HUES48 (cell line): Measurements from ENCODE around the gene OASL.

Experiments
- H3K27ac ChIP-seq: one replicate; pipeline ENCODE4 v1.7.0; 2013; ENCODE audit warnings: low read depth, low read length, inconsistent platforms
- H3K27me3 ChIP-seq: 2 replicates; pipeline ENCODE4 v1.6.1; 2013; ENCODE audit warnings: mild to moderate bottlenecking, low read length; ENCODE audit not compliant: control insufficient read depth, insufficient read depth
- H3K36me3 ChIP-seq: 2 replicates; pipeline ENCODE4 v1.6.1; 2013; ENCODE audit warnings: low read length; ENCODE audit not compliant: control insufficient read depth, insufficient read depth
- H3K4me1 ChIP-seq: 2 replicates; pipeline ENCODE4 v1.6.1; 2013; ENCODE audit warnings: mild to moderate bottlenecking, low read length; ENCODE audit not compliant: control insufficient read depth, insufficient read depth
- H3K4me3 ChIP-seq: 2 replicates; pipeline ENCODE4 v1.5.1; 2013; ENCODE audit warnings: mild to moderate bottlenecking, low read depth, low read length
- H3K9ac ChIP-seq: 2 replicates; pipeline ENCODE4 v1.6.1; 2013; ENCODE audit warnings: mild to moderate bottlenecking, low read depth, low read length, moderate library complexity
- H3K9me3 ChIP-seq: 2 replicates; pipeline ENCODE4 v1.6.1; 2013; ENCODE audit warnings: low read length; ENCODE audit not compliant: control insufficient read depth, insufficient read depth

Gene OASL

DNA sequence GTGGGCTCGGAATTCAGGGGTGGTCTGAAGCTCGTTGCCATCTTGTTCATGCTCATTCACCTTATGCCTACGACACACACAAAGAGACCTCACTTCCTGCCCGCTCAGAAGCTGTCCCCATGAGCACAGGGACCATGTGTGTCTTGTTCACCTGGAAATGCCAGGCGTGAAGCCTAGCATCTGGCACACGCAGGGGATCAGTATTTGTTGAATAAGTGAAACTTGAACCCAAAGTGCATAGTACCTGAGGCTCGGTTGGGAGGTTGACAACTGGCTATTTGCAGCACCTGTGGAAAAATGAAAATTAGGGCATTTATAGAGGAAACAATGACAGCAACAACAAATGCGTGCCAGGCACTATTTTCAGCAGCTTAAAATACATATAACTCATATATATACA, 28.2 kb downstream of the OASL start:
- Histone ChIP-seq H3K27me3 (no peaks in the 10 kb centered on the region), H3K9me3 (no peaks in the 10 kb centered on the region), H3K36me3 (peaks cover 65% of the 10 kb centered on the region), H3K27ac (no peak overlapping the region), H3K9ac (no peak overlapping the region), H3K4me3 (no peak overlapping the region), H3K4me1 (peaks cover 6% of the 10 kb centered on the region; the same call in 1 of the 2 replicates)

DNA sequence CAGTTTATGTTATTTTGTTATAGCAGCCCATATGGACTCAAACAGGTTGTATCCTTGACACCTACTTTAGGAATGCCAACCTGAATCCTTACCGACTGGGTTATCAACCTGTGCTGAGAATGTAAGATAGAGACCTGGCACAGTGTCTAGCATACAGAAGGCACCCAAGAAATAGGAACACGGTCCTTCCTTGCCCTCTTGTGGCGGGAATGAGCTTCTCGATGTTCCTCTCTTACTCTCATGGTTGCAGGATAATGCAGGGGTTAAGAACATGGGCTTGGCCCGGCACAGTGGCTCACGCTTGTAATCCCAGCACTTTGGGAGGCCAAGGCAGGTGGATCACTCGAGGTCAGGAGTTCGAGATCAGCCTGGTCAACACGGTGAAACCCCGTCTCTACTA, 29.3 kb downstream of the OASL start:
- Histone ChIP-seq H3K4me3 (no peak overlapping the region), H3K27me3 (no peaks in the 10 kb centered on the region), H3K9me3 (no peaks in the 10 kb centered on the region), H3K9ac (no peak overlapping the region), H3K36me3 (peaks cover 67% of the 10 kb centered on the region), H3K27ac (no peak overlapping the region), H3K4me1 (no peaks in the 10 kb centered on the region)

DNA sequence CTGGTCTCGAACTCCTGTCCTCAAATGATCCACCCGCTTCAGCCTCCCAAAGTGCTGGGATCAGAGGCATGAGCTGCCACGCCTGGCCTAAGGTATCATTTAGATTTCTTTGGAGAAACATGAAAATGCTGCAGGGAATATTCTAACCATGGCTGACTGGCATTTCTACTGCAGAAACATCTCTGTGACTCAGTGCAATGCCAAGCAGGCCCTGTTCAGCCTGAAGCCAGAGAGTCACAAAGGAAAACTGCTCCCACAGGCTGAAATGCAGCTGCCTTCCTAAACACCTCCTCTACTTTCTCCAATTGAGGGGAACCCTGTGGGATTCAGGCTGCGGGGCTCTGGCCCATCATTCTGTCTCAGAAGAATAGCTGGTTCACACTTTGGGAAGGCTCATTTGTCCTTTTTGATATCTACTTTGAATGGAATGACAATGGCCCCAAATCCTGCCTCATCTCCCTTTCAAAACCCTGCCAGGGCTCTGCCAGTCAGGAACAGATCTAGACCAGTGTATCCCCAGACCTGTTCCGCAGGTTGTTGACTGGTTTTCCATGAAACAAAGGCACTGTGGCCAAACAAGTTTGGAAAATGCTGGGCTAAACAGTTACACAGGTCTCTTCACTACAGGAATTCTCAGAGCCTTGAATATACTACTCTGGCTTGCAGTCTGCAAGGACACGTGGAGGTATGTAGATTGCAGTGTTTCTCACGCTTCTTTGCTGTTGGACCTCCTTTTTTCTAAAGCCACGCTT, 30.5 kb downstream of the OASL start:
- Histone ChIP-seq H3K9ac (no peak overlapping the region), H3K4me3 (no peak overlapping the region), H3K9me3 (no peaks in the 10 kb centered on the region), H3K4me1 (no peaks in the 10 kb centered on the region), H3K27ac (no peak overlapping the region), H3K36me3 (peaks cover 76% of the 10 kb centered on the region), H3K27me3 (no peaks in the 10 kb centered on the region)

DNA sequence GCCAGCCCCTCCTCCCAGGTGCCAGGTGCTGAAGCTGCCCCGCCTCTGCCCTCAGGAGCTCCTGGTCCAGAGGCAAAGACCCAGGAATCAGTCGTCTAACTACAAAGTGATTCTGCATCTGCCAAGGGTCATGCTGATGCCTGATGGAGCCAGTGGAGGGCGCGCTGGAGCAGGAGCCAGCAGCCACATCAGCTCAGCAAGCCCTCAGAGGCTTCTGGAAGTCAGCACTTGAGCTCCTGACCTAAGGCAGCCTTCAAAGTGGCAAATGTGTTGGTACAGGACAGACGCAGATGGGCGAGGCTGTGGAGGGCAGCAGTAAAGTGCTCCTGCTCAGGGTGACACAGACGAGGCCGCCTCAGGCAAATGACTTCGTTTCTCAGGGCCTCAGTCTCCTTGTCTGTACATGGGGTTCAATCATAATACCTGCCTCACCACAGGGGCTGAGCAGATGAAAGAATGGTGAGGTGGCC, 33.7 kb downstream of the OASL start:
- Histone ChIP-seq H3K4me3 (no peak overlapping the region), H3K27me3 (no peaks in the 10 kb centered on the region), H3K36me3 (peaks cover 74% of the 10 kb centered on the region), H3K9me3 (no peaks in the 10 kb centered on the region), H3K27ac (no peak overlapping the region), H3K4me1 (no peaks in the 10 kb centered on the region), H3K9ac (no peak overlapping the region)

DNA sequence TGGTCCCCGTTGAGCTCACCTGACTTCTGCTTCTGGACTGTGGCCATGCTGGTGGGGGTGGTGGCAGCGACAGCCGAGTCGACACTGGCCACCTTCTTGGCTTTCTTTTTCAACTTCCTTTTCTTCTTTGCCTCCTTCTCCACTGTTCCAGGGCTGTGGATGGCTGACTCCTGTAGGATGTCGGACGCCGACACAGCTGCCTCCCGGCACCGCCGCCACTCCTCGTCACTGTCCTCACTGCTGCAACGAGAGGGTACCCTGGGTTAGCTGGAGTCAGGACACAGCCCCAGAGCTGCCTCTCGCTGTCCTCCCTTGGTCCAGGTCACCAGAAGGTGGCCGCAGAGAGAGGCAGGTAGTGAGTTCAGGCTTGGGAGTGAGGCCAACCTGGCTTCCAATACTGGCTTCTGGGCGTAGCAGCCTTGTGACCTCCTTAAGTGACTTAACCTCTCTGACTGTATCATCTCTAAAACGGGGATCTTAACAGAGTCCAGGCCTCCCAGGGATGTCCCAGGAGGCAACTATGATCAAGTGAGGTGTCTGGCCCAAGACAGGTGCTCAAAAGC, 34.7 kb downstream of the OASL start:
- Histone ChIP-seq H3K9ac (no peak overlapping the region), H3K27me3 (no peaks in the 10 kb centered on the region), H3K9me3 (no peaks in the 10 kb centered on the region), H3K27ac (no peak overlapping the region), H3K4me1 (0 out of 2 replicates have a peak, but pooled peaks cover 3% of the 10 kb centered on the region), H3K36me3 (peaks cover 67% of the 10 kb centered on the region), H3K4me3 (no peak overlapping the region)

DNA sequence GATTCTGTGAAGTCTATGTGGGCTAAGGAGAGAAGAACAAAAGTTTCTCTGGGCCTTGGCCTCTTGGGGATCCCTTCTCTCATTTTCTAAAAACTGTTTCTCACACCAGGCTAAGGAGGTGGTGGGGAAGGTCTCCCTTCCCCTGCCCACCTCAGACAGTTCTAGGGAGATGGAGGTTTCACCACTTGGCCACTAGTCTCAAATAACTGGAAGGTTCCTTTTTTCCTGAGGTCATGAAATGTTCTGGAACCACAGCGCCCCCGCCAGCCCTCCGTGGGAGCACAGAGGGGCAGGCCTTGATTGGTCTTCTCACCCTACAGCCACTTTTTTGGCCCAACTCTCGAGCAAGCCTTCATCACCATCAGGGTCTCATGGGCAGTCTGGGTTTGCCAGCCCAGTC, 35.4 kb downstream of the OASL start:
- Histone ChIP-seq H3K4me1 (0 out of 2 replicates have a peak, but pooled peaks cover 3% of the 10 kb centered on the region), H3K27me3 (no peaks in the 10 kb centered on the region), H3K9me3 (no peaks in the 10 kb centered on the region), H3K27ac (no peak overlapping the region), H3K9ac (no peak overlapping the region), H3K4me3 (no peak overlapping the region), H3K36me3 (peaks cover 60% of the 10 kb centered on the region)

DNA sequence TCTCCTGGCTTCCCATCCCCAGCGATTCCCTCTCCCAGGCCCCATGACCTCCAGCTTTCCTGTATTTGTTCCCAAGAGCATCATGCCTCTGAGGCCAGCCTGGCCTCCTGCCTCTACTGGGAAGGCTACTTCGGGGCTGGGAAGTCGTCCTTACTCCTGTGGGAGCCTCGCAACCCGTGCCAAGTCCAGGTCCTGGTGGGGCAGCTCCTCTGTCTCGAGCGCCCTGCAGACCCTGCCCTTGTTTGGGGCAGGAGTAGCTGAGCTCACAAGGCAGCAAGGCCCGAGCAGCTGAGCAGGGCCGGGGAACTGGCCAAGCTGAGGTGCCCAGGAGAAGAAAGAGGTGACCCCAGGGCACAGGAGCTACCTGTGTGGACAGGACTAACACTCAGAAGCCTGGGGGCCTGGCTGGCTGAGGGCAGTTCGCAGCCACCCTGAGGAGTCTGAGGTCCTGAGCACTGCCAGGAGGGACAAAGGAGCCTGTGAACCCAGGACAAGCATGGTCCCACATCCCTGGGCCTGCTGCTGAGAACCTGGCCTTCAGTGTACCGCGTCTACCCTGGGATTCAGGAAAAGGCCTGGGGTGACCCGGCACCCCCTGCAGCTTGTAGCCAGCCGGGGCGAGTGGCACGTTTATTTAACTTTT, 37.1 kb downstream of the OASL start:
- H3K4me3 ChIP-seq = no peak overlapping the region
- H3K4me1 ChIP-seq = 0 out of 2 replicates have a peak, but pooled peaks cover 3% of the 10 kb centered on the region
- H3K27ac ChIP-seq = no peak overlapping the region
- no peak overlapping the region for H3K9ac ChIP-seq
- H3K36me3 ChIP-seq = peaks cover 43% of the 10 kb centered on the region
- H3K9me3 ChIP-seq = no peaks in the 10 kb centered on the region
- no peaks in the 10 kb centered on the region for H3K27me3 ChIP-seq

DNA sequence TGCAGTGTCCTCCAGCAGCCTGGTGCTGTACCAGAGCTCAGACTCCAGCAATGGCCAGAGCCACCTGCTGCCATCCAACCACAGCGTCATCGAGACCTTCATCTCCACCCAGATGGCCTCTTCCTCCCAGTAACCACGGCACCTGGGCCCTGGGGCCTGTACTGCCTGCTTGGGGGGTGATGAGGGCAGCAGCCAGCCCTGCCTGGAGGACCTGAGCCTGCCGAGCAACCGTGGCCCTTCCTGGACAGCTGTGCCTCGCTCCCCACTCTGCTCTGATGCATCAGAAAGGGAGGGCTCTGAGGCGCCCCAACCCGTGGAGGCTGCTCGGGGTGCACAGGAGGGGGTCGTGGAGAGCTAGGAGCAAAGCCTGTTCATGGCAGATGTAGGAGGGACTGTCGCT, 38.0 kb downstream of the OASL start:
- Histone ChIP-seq H3K4me3 (no peak overlapping the region), H3K4me1 (0 out of 2 replicates have a peak, but pooled peaks cover 3% of the 10 kb centered on the region), H3K27ac (no peak overlapping the region), H3K27me3 (no peaks in the 10 kb centered on the region), H3K9ac (no peak overlapping the region), H3K9me3 (no peaks in the 10 kb centered on the region), H3K36me3 (peaks cover 36% of the 10 kb centered on the region)

DNA sequence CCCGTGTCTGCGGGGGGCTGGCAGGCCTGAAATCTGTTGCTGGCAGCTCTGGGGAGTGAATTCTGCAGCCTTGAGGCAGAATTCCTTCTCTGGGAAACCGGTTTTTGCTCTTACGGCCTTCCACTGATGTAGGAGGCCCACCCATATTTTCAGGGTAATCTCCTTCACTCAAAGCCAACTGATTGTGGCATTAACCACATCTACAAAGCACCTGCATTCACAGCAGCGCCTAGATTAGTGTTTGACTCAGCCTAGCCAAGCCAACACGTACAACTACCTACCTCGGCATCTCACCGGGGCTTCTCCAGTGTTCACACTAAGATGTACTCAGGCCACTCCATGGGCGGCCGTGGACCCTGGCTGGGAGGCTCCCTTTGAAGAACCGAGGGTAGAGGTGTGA, 38.5 kb downstream of the OASL start:
- no peaks in the 10 kb centered on the region for H3K27me3 ChIP-seq
- no peaks in the 10 kb centered on the region for H3K9me3 ChIP-seq
- H3K4me3 ChIP-seq = no peak overlapping the region
- H3K27ac ChIP-seq = no peak overlapping the region
- H3K36me3 ChIP-seq = peaks cover 34% of the 10 kb centered on the region
- H3K4me1 ChIP-seq = 0 out of 2 replicates have a peak, but pooled peaks cover 3% of the 10 kb centered on the region
- no peak overlapping the region for H3K9ac ChIP-seq

DNA sequence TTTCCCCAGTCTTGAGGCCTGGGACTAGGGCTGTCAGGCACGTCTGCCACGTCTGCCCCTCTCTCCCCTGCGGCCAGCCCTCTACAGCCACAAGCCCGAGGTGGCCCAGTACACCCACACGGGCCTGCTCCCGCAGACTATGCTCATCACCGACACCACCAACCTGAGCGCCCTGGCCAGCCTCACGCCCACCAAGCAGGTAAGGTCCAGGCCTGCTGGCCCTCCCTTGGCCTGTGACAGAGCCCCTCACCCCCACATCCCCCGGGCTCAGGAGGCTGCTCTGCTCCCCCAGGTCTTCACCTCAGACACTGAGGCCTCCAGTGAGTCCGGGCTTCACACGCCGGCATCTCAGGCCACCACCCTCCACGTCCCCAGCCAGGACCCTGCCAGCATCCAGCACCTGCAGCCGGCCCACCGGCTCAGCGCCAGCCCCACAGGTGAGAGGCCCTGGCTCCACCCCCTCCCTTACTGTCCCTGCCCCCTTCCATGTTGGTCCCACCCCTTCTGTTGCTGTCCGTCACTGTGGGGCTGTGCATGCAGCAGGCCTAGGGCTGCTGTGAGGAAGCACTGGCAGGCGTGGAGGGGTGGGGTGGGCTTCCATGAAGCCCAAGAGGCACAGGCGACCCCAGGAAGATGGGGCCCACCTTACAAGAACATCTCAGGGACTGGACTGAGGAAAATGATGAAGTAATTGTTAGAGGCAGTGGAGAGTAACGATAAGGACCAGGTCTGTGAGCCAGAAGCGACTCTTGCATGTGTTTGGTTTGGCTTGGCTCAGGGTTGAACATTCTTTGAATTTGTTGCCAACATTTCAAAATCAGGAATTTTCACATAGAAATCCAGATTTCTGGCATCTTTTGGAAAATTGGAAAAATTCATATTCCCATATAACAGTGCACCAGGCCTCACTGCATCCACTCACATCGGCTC, 39.6 kb downstream of the OASL start:
- H3K4me1 ChIP-seq = 0 out of 2 replicates have a peak, but pooled peaks cover 3% of the 10 kb centered on the region
- no peaks in the 10 kb centered on the region for H3K27me3 ChIP-seq
- no peaks in the 10 kb centered on the region for H3K9me3 ChIP-seq
- H3K4me3 ChIP-seq = no peak overlapping the region
- no peak overlapping the region for H3K27ac ChIP-seq
- H3K36me3 ChIP-seq = peaks cover 30% of the 10 kb centered on the region
- no peak overlapping the region for H3K9ac ChIP-seq
